Memory B cell (primary cell): Measurements from ENCODE around the gene SRGAP3.
A peak's percentile ranks its signal among the peaks of the same experiment; 100 is the strongest.

ENCODE experiments used
- ATAC-seq: fragments of 150-1000 bp; cut with Tn5 transposase; 2 replicates; pipeline ENCODE4 v1.10.0; 2021; ENCODE audit warnings: low read depth, mild to moderate bottlenecking, moderate library complexity
- DNase-seq, 2 donors: peaks; one replicate each; pipeline ENCODE4 v3.0.0; 2022; ENCODE audit warnings: low spot score in 2 of 2
- H3K27ac Mint-ChIP-seq: one replicate; pipeline ENCODE4 v1.8.0; 2022; ENCODE audit warnings: mild to moderate bottlenecking, moderate library complexity, mixed read lengths
- H3K27me3 Mint-ChIP-seq: one replicate; pipeline ENCODE4 v1.8.0; 2022; ENCODE audit warnings: mixed read lengths
- H3K36me3 Mint-ChIP-seq: one replicate; pipeline ENCODE4 v1.8.0; 2022; ENCODE audit warnings: mild to moderate bottlenecking, mixed read lengths
- H3K4me1 Mint-ChIP-seq: one replicate; pipeline ENCODE4 v1.8.0; 2022; ENCODE audit warnings: mixed read lengths
- H3K4me3 Mint-ChIP-seq: one replicate; pipeline ENCODE4 v1.8.0; 2022; ENCODE audit warnings: mild to moderate bottlenecking, moderate library complexity, mixed read lengths
- H3K9me3 Mint-ChIP-seq: one replicate; pipeline ENCODE4 v1.8.0; 2022; ENCODE audit warnings: mixed read lengths

The SRGAP3 gene

GRCh38 chr3:9194509-9195184 lies 54.8 kb downstream of the SRGAP3 start:
- no peak for DNase-seq
- ATAC-seq, result no peak
- Mint-ChIP-seq H3K9me3 (peaks cover 2% of the 10 kb centered on the region), H3K4me3 (no peak overlapping the region), H3K36me3 (no peaks in the 10 kb centered on the region), H3K27me3 (peaks cover 6% of the 10 kb centered on the region), H3K4me1 (no peaks in the 10 kb centered on the region), H3K27ac (no peak overlapping the region)

- Mint-ChIP-seq H3K9me3 (peaks cover 2% of the 10 kb centered on the region), H3K27me3 (peaks cover 6% of the 10 kb centered on the region), H3K4me3 (no peak overlapping the region), H3K27ac (no peak overlapping the region), H3K4me1 (no peaks in the 10 kb centered on the region), H3K36me3 (no peaks in the 10 kb centered on the region)
- DNase-seq, result no peak
- no peak for ATAC-seq
Measured at GRCh38 chr3:9193633-9194195, 55.7 kb downstream of the SRGAP3 start.

- no peak for DNase-seq
- no peak for ATAC-seq
- Mint-ChIP-seq H3K27me3 (peaks cover 6% of the 10 kb centered on the region), H3K4me1 (no peaks in the 10 kb centered on the region), H3K27ac (no peak overlapping the region), H3K9me3 (peaks cover 2% of the 10 kb centered on the region), H3K4me3 (no peak overlapping the region), H3K36me3 (no peaks in the 10 kb centered on the region)
Measured at GRCh38 chr3:9193211-9193610, 56.2 kb downstream of the SRGAP3 start.

GRCh38 chr3:9192248-9193025 lies 57.0 kb downstream of the SRGAP3 start:
- no peak overlapping the region for H3K4me3 Mint-ChIP-seq
- H3K27ac Mint-ChIP-seq, result no peak overlapping the region
- peaks cover 2% of the 10 kb centered on the region for H3K9me3 Mint-ChIP-seq
- DNase-seq, result no peak
- no peaks in the 10 kb centered on the region for H3K4me1 Mint-ChIP-seq
- no peaks in the 10 kb centered on the region for H3K36me3 Mint-ChIP-seq
- peaks cover 7% of the 10 kb centered on the region for H3K27me3 Mint-ChIP-seq
- no peak for ATAC-seq

- Mint-ChIP-seq H3K27ac (no peak overlapping the region), H3K4me1 (no peaks in the 10 kb centered on the region)
- ATAC-seq, result no peak
Measured at GRCh38 chr3:9190276-9190675, 59.2 kb downstream of the SRGAP3 start.

GRCh38 chr3:9188583-9188982 lies 60.9 kb downstream of the SRGAP3 start:
- Mint-ChIP-seq H3K36me3 (no peaks in the 10 kb centered on the region), H3K27ac (no peak overlapping the region), H3K27me3 (peaks cover 7% of the 10 kb centered on the region), H3K4me1 (no peaks in the 10 kb centered on the region), H3K4me3 (no peak overlapping the region), H3K9me3 (peaks cover 2% of the 10 kb centered on the region)
- no peak for DNase-seq
- ATAC-seq, result no peak

More at GRCh38 chr3:9190276-9190675, 59.2 kb downstream of the SRGAP3 start:
- peaks cover 2% of the 10 kb centered on the region for H3K9me3 Mint-ChIP-seq
- no peak for DNase-seq
- H3K27me3 Mint-ChIP-seq, result peaks cover 7% of the 10 kb centered on the region
- H3K36me3 Mint-ChIP-seq, result no peaks in the 10 kb centered on the region
- no peak overlapping the region for H3K4me3 Mint-ChIP-seq

GRCh38 chr3:9185701-9186100 lies 63.7 kb downstream of the SRGAP3 start:
- Mint-ChIP-seq H3K4me1 (peaks cover 1% of the 10 kb centered on the region), H3K27ac (no peak overlapping the region), H3K9me3 (no peaks in the 10 kb centered on the region), H3K27me3 (peaks cover 3% of the 10 kb centered on the region), H3K4me3 (no peak overlapping the region), H3K36me3 (no peaks in the 10 kb centered on the region)
- ATAC-seq (no peak), DNase-seq (no peak)

- Mint-ChIP-seq H3K9me3 (no peaks in the 10 kb centered on the region), H3K27me3 (peaks cover 3% of the 10 kb centered on the region), H3K36me3 (no peaks in the 10 kb centered on the region), H3K4me3 (no peak overlapping the region), H3K27ac (no peak overlapping the region), H3K4me1 (peaks cover 8% of the 10 kb centered on the region)
- ATAC-seq (no peak), DNase-seq (no peak)
Measured at GRCh38 chr3:9185046-9185445, 64.4 kb downstream of the SRGAP3 start.

GRCh38 chr3:9184461-9184835 lies 65.0 kb downstream of the SRGAP3 start:
- no peak for DNase-seq
- ATAC-seq, result no peak
- Mint-ChIP-seq H3K27me3 (peaks cover 3% of the 10 kb centered on the region), H3K36me3 (no peaks in the 10 kb centered on the region), H3K9me3 (no peaks in the 10 kb centered on the region), H3K27ac (no peak overlapping the region), H3K4me1 (peaks cover 13% of the 10 kb centered on the region), H3K4me3 (no peak overlapping the region)

GRCh38 chr3:9183811-9184460 lies 65.5 kb downstream of the SRGAP3 start:
- ATAC-seq, result no peak
- Mint-ChIP-seq H3K27ac (no peak overlapping the region), H3K27me3 (peaks cover 3% of the 10 kb centered on the region), H3K36me3 (no peaks in the 10 kb centered on the region), H3K9me3 (no peaks in the 10 kb centered on the region), H3K4me1 (peaks cover 15% of the 10 kb centered on the region), H3K4me3 (no peak overlapping the region)
- DNase-seq, result no peak

GRCh38 chr3:9183011-9183410 lies 66.4 kb downstream of the SRGAP3 start:
- H3K27ac Mint-ChIP-seq, result no peak overlapping the region
- no peak overlapping the region for H3K4me3 Mint-ChIP-seq
- H3K4me1 Mint-ChIP-seq, result peaks cover 17% of the 10 kb centered on the region
- peaks cover 5% of the 10 kb centered on the region for H3K27me3 Mint-ChIP-seq
- H3K36me3 Mint-ChIP-seq, result no peaks in the 10 kb centered on the region
- no peak for DNase-seq
- ATAC-seq, result no peak
- H3K9me3 Mint-ChIP-seq, result no peaks in the 10 kb centered on the region

GRCh38 chr3:9180764-9181117 lies 68.7 kb downstream of the SRGAP3 start:
- ATAC-seq (no peak), DNase-seq (no peak)
- H3K36me3 Mint-ChIP-seq, result no peaks in the 10 kb centered on the region
- no peaks in the 10 kb centered on the region for H3K9me3 Mint-ChIP-seq
- peaks cover 5% of the 10 kb centered on the region for H3K27me3 Mint-ChIP-seq
- H3K4me1 Mint-ChIP-seq, result peaks cover 21% of the 10 kb centered on the region
- H3K4me3 Mint-ChIP-seq, result peak overlapping the region; percentile 41
- no peak overlapping the region for H3K27ac Mint-ChIP-seq

- H3K4me3 Mint-ChIP-seq, result peak overlapping the region; percentile 41
- no peaks in the 10 kb centered on the region for H3K36me3 Mint-ChIP-seq
- DNase-seq (no peak), ATAC-seq (peak; percentile 53)
- no peak overlapping the region for H3K27ac Mint-ChIP-seq
- H3K9me3 Mint-ChIP-seq, result no peaks in the 10 kb centered on the region
- peaks cover 5% of the 10 kb centered on the region for H3K27me3 Mint-ChIP-seq
- peaks cover 21% of the 10 kb centered on the region for H3K4me1 Mint-ChIP-seq
Measured at GRCh38 chr3:9179826-9180763, 69.4 kb downstream of the SRGAP3 start.
